A673 (cell line): ENCODE results near the gene PHF21A. TPM values are rescaled to one million over a fixed set of nuclear protein-coding genes. Genes with fewer than 3 reads are reported as not detected.

ENCODE experiments used
- BruUV-seq: library from RNA; stranded (reverse); fragments of 400-500 nt; replicated peaks from 2 replicates; lab custom pipeline; 2021; lab: Mats Ljungman, UMichigan
- CTCF ChIA-PET: fragments of 300-600 bp; sonication (Branson Sonifier 250); formaldehyde crosslinking; loops from one replicate; lab custom pipeline; 2022; ENCODE audit warnings: antibody characterized with exemption; lab: Charles Lee
- POLR2A ChIA-PET: fragments of 300-600 bp; sonication (Branson Sonifier 250); formaldehyde crosslinking; loops from one replicate; lab custom pipeline; 2022; ENCODE audit warnings: antibody characterized with exemption; ENCODE audit not compliant: low non-redundant PET; lab: Charles Lee
- DNase-seq: peaks from one replicate; pipeline ENCODE4 v3.0.0-alpha.2; 2015; ENCODE audit warnings: low spot score
- H3K27ac ChIP-seq: fragments of 200-600 bp; sonication (generic); 2 replicates; pipeline ENCODE4 v1.5.1; 2016; ENCODE audit warnings: mixed run types, low read depth, mild to moderate bottlenecking, mixed read lengths, antibody characterized with exemption, low read length; ENCODE audit not compliant: poor library complexity, severe bottlenecking
- H3K27me3 ChIP-seq: fragments of 200-600 bp; sonication (generic); replicated peaks from 2 replicates; pipeline ENCODE4 v1.6.1; 2017; ENCODE audit warnings: mixed run types, low read depth, mild to moderate bottlenecking, mixed read lengths, antibody characterized with exemption, low read length; ENCODE audit not compliant: insufficient read depth, poor library complexity
- H3K36me3 ChIP-seq: fragments of 200-600 bp; sonication (generic); 2 replicates; pipeline ENCODE4 v1.6.1; 2016; ENCODE audit warnings: mixed run types, mild to moderate bottlenecking, mixed read lengths, antibody characterized with exemption, low read length; ENCODE audit not compliant: insufficient read depth, poor library complexity, severe bottlenecking
- H3K4me1 ChIP-seq: fragments of 200-600 bp; sonication (generic); 2 replicates; pipeline ENCODE4 v1.6.1; 2017; ENCODE audit warnings: mixed run types, mild to moderate bottlenecking, mixed read lengths, antibody characterized with exemption, low read length; ENCODE audit not compliant: insufficient read depth, poor library complexity, severe bottlenecking
- H3K4me3 ChIP-seq: fragments of 200-600 bp; sonication (generic); 2 replicates; pipeline ENCODE4 v1.5.1; 2016; ENCODE audit warnings: low read depth, mixed run types, mild to moderate bottlenecking, mixed read lengths, low read length; ENCODE audit not compliant: poor library complexity, severe bottlenecking
- H3K9me3 ChIP-seq: fragments of 200-600 bp; sonication (generic); 2 replicates; pipeline ENCODE4 v1.6.1; 2016; ENCODE audit warnings: mixed run types, low read depth, mild to moderate bottlenecking, mixed read lengths, antibody characterized with exemption, low read length; ENCODE audit not compliant: poor library complexity, severe bottlenecking
- EZH2 ChIP-seq: fragments of 200-600 bp; sonication (generic); IDR thresholded peaks from 2 replicates; pipeline ENCODE4 v1.6.1; 2017; ENCODE audit warnings: borderline replicate concordance, low read depth, mild to moderate bottlenecking, mixed read lengths, antibody characterized with exemption, low read length; ENCODE audit not compliant: poor library complexity, severe bottlenecking
- intact Hi-C: fragments of 100-400 bp; cut with micrococcal nuclease; formaldehyde crosslinking; loops from one replicate; pipeline ENCODE4 v1.10.0; 2022; ENCODE audit not compliant: unreplicated experiment
- total RNA-seq: library from RNA; stranded (reverse); gene quantifications from 2 replicates; pipeline ENCODE4 v1.2.3, GENCODE V29; 2021
- TF ChIP-seq, protein P1 (sequence below): fragments of 300-800, 200-600 bp; sonication (generic); conservative IDR thresholded peaks from 2 replicates; pipeline ENCODE4 v1.5.1; 2017; ENCODE audit warnings: low read depth, mild to moderate bottlenecking, antibody characterized with exemption, low read length, moderate library complexity, mixed read lengths

The PHF21A gene
- total RNA-seq, 1 experiment from 2014 or later, result 77.2 TPM

DNA sequence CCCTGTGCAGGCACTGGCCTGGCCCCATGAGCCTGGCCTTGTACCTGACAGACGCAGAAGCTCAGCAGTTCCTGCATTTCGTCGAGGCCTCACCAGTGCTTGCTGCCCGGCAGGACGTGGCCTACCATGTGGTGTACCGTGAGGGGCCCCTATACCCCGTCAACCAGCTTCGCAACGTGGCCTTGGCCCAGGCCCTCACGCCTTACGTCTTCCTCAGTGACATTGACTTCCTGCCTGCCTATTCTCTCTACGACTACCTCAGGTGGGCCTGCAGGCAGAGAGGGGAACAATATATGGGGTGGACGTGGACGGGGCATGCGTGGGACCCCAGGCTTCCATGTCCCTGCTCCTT is 193.9 kb downstream of the PHF21A start:
- Histone ChIP-seq H3K36me3 (no peaks in the 10 kb centered on the region), H3K4me1 (peaks cover 7% of the 10 kb centered on the region), H3K9me3 (no peaks in the 10 kb centered on the region), H3K4me3 (no peak overlapping the region), H3K27me3 (no peaks in the 10 kb centered on the region), H3K27ac (no peak overlapping the region)
- ChIA-PET CTCF (no interaction called here), POLR2A (no interaction called here)
- no peak for DNase-seq
- intact Hi-C loops, result no loop called here
- BruUV-seq, result no TSS peak
- no peak for TF ChIP-seq EZH2
- TF ChIP-seq, protein P1, sequence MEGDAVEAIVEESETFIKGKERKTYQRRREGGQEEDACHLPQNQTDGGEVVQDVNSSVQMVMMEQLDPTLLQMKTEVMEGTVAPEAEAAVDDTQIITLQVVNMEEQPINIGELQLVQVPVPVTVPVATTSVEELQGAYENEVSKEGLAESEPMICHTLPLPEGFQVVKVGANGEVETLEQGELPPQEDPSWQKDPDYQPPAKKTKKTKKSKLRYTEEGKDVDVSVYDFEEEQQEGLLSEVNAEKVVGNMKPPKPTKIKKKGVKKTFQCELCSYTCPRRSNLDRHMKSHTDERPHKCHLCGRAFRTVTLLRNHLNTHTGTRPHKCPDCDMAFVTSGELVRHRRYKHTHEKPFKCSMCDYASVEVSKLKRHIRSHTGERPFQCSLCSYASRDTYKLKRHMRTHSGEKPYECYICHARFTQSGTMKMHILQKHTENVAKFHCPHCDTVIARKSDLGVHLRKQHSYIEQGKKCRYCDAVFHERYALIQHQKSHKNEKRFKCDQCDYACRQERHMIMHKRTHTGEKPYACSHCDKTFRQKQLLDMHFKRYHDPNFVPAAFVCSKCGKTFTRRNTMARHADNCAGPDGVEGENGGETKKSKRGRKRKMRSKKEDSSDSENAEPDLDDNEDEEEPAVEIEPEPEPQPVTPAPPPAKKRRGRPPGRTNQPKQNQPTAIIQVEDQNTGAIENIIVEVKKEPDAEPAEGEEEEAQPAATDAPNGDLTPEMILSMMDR, result no peak

DNA sequence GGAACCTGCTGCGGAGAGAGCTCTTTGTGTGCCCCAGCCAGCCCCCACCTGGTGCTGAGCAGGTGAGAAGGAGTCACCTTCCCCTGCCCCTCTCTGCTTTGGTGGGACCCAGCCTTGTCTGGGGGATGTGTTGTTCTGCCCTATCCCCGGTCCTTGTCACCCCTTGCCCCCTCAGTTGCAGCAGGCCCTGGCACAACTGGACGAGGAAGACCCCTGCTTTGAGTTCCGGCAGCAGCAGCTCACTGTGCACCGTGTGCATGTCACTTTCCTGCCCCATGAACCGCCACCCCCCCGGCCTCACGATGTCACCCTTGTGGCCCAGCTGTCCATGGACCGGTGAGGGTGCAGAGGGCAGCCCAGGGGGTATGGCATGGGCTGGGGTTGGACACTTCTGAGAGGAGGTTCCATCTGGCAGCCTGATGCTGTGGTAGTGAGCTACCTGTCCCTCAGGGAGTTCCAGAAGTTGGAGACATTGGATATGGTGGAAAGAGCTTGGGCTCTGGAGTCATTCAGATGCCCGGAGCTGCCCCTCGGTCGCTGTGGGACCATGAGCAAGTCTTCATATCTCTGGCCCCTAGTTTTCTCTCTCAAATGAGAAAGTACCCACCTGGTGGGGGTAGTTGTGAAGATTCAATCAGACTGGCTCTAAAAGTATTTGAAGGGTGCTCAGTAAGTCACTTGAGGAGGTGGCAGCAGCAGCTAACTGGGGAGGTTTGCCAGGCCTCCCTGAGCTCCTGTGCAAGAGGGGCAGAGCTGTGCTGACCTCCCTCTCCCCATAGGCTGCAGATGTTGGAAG is 194.5 kb downstream of the PHF21A start:
- CTCF ChIA-PET, result no interaction called here
- intact Hi-C loops, result no loop called here
- POLR2A ChIA-PET, result no interaction called here
- DNase-seq, result no peak
- Histone ChIP-seq H3K4me1 (peaks cover 7% of the 10 kb centered on the region), H3K36me3 (no peaks in the 10 kb centered on the region), H3K9me3 (no peaks in the 10 kb centered on the region), H3K27me3 (no peaks in the 10 kb centered on the region), H3K27ac (no peak overlapping the region), H3K4me3 (no peak overlapping the region)
- no peak for TF ChIP-seq EZH2
- TF ChIP-seq, protein P1, result no peak
- no TSS peak for BruUV-seq

- no peak overlapping the region for H3K4me3 ChIP-seq
- no peak for TF ChIP-seq EZH2
- TF ChIP-seq, protein P1, result no peak
- no TSS peak for BruUV-seq
- DNase-seq, result no peak
- no peaks in the 10 kb centered on the region for H3K9me3 ChIP-seq
- no peaks in the 10 kb centered on the region for H3K36me3 ChIP-seq
- intact Hi-C loops, result no loop called here
- H3K27ac ChIP-seq, result no peak overlapping the region
- H3K4me1 ChIP-seq, result peaks cover 7% of the 10 kb centered on the region
- ChIA-PET CTCF (no interaction called here), POLR2A (no interaction called here)
- H3K27me3 ChIP-seq, result no peaks in the 10 kb centered on the region
These were observed 195.3 kb downstream of the PHF21A start for GRCh38 chr11:45926001-45926401.
